ENCODE data around the gene REEP3. TPM values are rescaled to one million over a fixed set of nuclear protein-coding genes. Genes with fewer than 3 reads are reported as not detected.
"Not testable (repeated sequence)": the region's sequence is repeated elsewhere in the genome, so short reads cannot be mapped to it uniquely, and the experiment has no call there.

Gene REEP3
- total RNA-seq, 6 experiments from 2014 or later, result 66.0 to 83.2 (median 75.6) TPM

DNA sequence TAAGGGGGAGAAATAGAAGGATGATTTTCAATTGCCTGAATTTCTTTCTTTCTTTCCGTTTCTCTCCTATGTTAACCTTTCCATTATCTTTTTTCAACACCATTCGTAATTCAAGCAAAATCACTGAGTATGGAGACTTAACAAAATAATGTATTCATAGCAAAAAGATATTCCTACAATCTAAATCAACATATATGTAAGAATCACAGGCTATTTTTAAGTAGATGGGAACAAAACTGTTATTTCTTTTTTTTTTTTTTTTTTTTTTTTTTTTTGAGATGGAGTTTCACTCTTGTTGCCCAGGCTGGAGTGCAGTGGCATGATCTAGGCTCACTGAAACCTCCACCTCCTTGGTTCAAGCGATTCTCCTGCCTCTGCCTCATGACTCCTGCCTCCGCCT, 28.2 kb upstream of the REEP3 start:
- no peak for DNase-seq
- peaks cover 32% of the 10 kb centered on the region for H3K4me1 Mint-ChIP-seq (ENCODE audit: low read depth)
- no peaks in the 10 kb centered on the region for H3K9me3 Mint-ChIP-seq
- peaks cover 20% of the 10 kb centered on the region for H3K36me3 Mint-ChIP-seq (ENCODE audit: low read depth)
- peak overlapping the region; percentile 24; the same call in 1 of the 2 replicates for H3K4me3 Mint-ChIP-seq
- H3K27ac Mint-ChIP-seq, result peak overlapping the region; percentile 44; the same call in 1 of the 2 replicates
- no peaks in the 10 kb centered on the region; the same call in 1 of the 2 replicates for H3K27me3 Mint-ChIP-seq (ENCODE audit: insufficient read depth)
- no peak for TF ChIP-seq CTCF (IDR thresholded peaks at IDR 0.05)

DNA sequence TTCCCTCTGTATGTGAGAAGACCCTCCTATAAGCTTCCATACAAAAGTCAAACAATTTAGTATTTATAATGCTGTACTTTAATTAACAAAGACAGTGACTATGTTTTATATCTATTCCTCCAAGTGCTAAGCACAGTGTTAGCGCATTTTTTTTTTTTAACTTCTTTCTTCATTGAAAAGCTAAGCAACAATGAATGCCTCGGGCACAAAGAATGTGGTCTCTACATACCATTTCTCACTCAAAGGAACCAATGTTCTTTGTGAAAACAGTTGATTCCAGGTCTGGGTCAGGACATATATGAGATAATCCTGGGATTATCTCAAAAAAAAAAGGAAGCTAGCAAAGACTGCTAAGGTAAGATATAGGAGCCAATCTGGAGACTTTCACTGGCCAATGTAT, 26.2 kb upstream of the REEP3 start:
- Mint-ChIP-seq H3K4me1 (ENCODE audit: low read depth) (peaks cover 44% of the 10 kb centered on the region), H3K27me3 (ENCODE audit: insufficient read depth) (no peaks in the 10 kb centered on the region; the same call in 1 of the 2 replicates), H3K27ac (no peak overlapping the region), H3K4me3 (no peak overlapping the region), H3K36me3 (ENCODE audit: low read depth) (peaks cover 24% of the 10 kb centered on the region), H3K9me3 (no peaks in the 10 kb centered on the region)
- TF ChIP-seq CTCF (IDR thresholded peaks at IDR 0.05), result no peak
- DNase-seq, result no peak

GRCh38 chr10:63496561-63496960, 24.6 kb upstream of the REEP3 start:
- TF ChIP-seq CTCF (IDR thresholded peaks at IDR 0.05), result no peak
- no peaks in the 10 kb centered on the region for H3K9me3 Mint-ChIP-seq
- H3K36me3 Mint-ChIP-seq (ENCODE audit: low read depth), result peaks cover 33% of the 10 kb centered on the region
- no peak for DNase-seq
- no peak overlapping the region for H3K27ac Mint-ChIP-seq
- peaks cover 39% of the 10 kb centered on the region for H3K4me1 Mint-ChIP-seq (ENCODE audit: low read depth)
- H3K4me3 Mint-ChIP-seq, result no peak overlapping the region
- H3K27me3 Mint-ChIP-seq (ENCODE audit: insufficient read depth), result no peaks in the 10 kb centered on the region; the same call in 1 of the 2 replicates

DNA sequence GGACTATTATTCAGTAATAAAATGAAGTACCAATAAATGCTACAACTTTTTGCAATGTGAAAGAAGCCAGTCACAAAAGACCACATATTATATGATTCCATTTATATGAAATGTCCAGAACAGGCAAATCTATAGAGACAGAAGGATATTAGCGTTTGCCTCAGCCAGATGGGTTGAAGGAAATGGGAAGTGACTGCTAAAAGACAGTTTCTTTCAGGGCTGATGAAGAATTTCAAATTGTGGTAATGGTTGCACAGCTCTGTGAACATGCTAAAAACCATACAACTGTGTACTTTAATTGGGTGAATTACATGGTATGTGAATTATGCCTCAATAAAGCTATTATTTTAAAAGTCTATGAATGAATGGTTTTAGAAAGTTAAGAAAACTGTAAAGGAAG, 23.9 kb upstream of the REEP3 start:
- no peak overlapping the region for H3K4me3 Mint-ChIP-seq
- peaks cover 36% of the 10 kb centered on the region for H3K4me1 Mint-ChIP-seq (ENCODE audit: low read depth)
- no peak for DNase-seq
- H3K27me3 Mint-ChIP-seq (ENCODE audit: insufficient read depth), result no peaks in the 10 kb centered on the region; the same call in 1 of the 2 replicates
- peaks cover 33% of the 10 kb centered on the region for H3K36me3 Mint-ChIP-seq (ENCODE audit: low read depth)
- no peak for TF ChIP-seq CTCF (IDR thresholded peaks at IDR 0.05)
- H3K9me3 Mint-ChIP-seq, result no peaks in the 10 kb centered on the region
- H3K27ac Mint-ChIP-seq, result no peak overlapping the region

DNA sequence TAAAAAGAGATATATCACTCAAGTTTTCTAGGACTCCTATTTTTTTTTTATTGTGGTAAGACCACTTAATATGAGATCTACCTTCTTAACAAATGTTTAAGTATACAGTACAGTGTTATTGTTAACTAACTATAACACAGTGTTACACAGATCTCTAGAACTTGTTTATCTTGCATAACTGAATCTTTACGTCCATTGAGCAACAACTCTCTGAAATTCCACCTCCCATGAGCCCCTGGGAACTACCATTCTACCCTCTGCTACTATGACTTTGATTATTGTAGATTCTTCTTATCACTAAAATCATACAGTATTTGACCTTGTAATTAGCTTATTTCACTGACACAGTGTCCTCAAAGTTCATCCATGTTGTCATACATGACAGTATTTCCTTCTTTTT, 22.5 kb upstream of the REEP3 start:
- Mint-ChIP-seq H3K4me3 (no peak overlapping the region), H3K36me3 (ENCODE audit: low read depth) (peaks cover 33% of the 10 kb centered on the region), H3K9me3 (no peaks in the 10 kb centered on the region), H3K27me3 (ENCODE audit: insufficient read depth) (no peaks in the 10 kb centered on the region; the same call in 1 of the 2 replicates), H3K4me1 (ENCODE audit: low read depth) (peaks cover 33% of the 10 kb centered on the region), H3K27ac (no peak overlapping the region)
- no peak for DNase-seq
- no peak for TF ChIP-seq CTCF (IDR thresholded peaks at IDR 0.05)

DNA sequence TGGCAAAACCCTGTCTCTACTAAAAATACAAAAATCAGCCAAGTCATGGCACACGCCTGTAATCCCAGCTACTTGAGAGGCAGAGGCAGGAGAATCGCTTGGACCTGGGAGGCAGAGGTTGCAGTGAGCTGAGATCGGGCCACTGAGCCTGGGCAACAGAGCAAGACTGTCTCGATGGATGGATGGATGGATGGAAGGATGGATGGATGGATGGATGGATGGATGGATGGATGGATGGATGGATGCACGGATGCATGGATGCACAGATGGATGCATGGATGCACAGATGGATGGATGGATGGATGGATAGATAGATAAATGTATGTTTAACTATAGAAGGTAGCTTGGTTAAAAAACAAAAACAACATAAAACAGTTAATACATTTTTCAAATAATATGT, 20.6 kb upstream of the REEP3 start:
- Mint-ChIP-seq H3K4me1 (ENCODE audit: low read depth) (peaks cover 36% of the 10 kb centered on the region), H3K36me3 (ENCODE audit: low read depth) (peaks cover 27% of the 10 kb centered on the region)
- H3K27me3 Mint-ChIP-seq (ENCODE audit: insufficient read depth); H3K4me3 Mint-ChIP-seq; DNase-seq; H3K27ac Mint-ChIP-seq; H3K9me3 Mint-ChIP-seq: not testable (repeated sequence)

Data from HFFc6 (cell line).